DND-41 (cell line): ENCODE results near the gene G3BP1.

Source experiments
- ATAC-seq: fragments of 200-7000 bp; cut with Tn5 transposase; 3 replicates; pipeline ENCODE4 v1.9.1; 2021; ENCODE audit warnings: low read depth; ENCODE audit not compliant: insufficient read depth
- DNase-seq: peaks from one replicate; pipeline ENCODE4 v3.0.0-alpha.2; 2020
- H2AFZ ChIP-seq: 2 replicates; pipeline ENCODE4 v1.6.0; 2012; ENCODE audit warnings: low read depth, low read length
- H3K27ac ChIP-seq: 2 replicates; pipeline ENCODE4 v1.5.1; 2012; ENCODE audit warnings: low read length, inconsistent platforms
- H3K27me3 ChIP-seq: fragments of 200-600 bp; sonication (generic); 2 replicates; pipeline ENCODE4 v1.6.0; 2012; ENCODE audit warnings: low read length, mild to moderate bottlenecking, inconsistent platforms; ENCODE audit not compliant: insufficient read depth, poor library complexity
- H3K36me3 ChIP-seq: 2 replicates; pipeline ENCODE4 v1.5.1; 2012; ENCODE audit warnings: low read length, inconsistent platforms; ENCODE audit not compliant: insufficient read depth
- H3K4me1 ChIP-seq: 2 replicates; pipeline ENCODE4 v1.5.1; 2012; ENCODE audit warnings: mild to moderate bottlenecking, low read length; ENCODE audit not compliant: insufficient read depth
- H3K4me2 ChIP-seq: 2 replicates; pipeline ENCODE4 v1.6.0; 2012; ENCODE audit warnings: mild to moderate bottlenecking, moderate library complexity, low read length, inconsistent platforms; ENCODE audit not compliant: insufficient read depth
- H3K4me3 ChIP-seq, 2 experiments: fragments of 200-600 bp in 1 of 2; shearing (Covaris generic) in 1 of 2; 2 replicates each; pipeline ENCODE4 v1.5.1; 2012 to 2016; ENCODE audit warnings: inconsistent platforms in 2 of 2, low read length in 2 of 2, mild to moderate bottlenecking in 2 of 2, low read depth in 1 of 2, moderate library complexity in 1 of 2
- H3K79me2 ChIP-seq: 2 replicates; pipeline ENCODE4 v1.6.0; 2012; ENCODE audit warnings: low read length, inconsistent platforms; ENCODE audit not compliant: insufficient read depth
- H3K9ac ChIP-seq: 2 replicates; pipeline ENCODE4 v1.6.0; 2012; ENCODE audit warnings: low read depth, mild to moderate bottlenecking, inconsistent platforms, low read length, moderate library complexity
- H3K9me3 ChIP-seq: 2 replicates; pipeline ENCODE4 v1.5.1; 2012; ENCODE audit warnings: low read length, moderate library complexity, mild to moderate bottlenecking, inconsistent platforms; ENCODE audit not compliant: insufficient read depth, severe bottlenecking
- H4K20me1 ChIP-seq: 2 replicates; pipeline ENCODE4 v1.6.0; 2012; ENCODE audit warnings: low read length; ENCODE audit not compliant: insufficient read depth
- CTCF ChIP-seq: IDR thresholded peaks from 2 replicates; pipeline ENCODE4 v1.5.1; 2012; ENCODE audit warnings: borderline replicate concordance, low read length, moderate library complexity, mild to moderate bottlenecking; ENCODE audit not compliant: poor library complexity, severe bottlenecking; ENCODE audit errors: extremely low read depth
- EZH2 ChIP-seq: IDR thresholded peaks from 3 replicates; pipeline ENCODE4 v1.6.1; 2012; ENCODE audit warnings: borderline replicate concordance, low read depth, mild to moderate bottlenecking, moderate library complexity, low read length, inconsistent platforms; ENCODE audit not compliant: severe bottlenecking

The G3BP1 gene

GRCh38 chr5:151799407-151799806, 27.7 kb downstream of the G3BP1 start:
- peaks cover 59% of the 10 kb centered on the region for H4K20me1 ChIP-seq
- H3K9ac ChIP-seq: no peak overlapping the region
- no peak overlapping the region for H3K27ac ChIP-seq
- H2AFZ ChIP-seq: no peak overlapping the region
- DNase-seq (no peak), ATAC-seq (no peak)
- no peak overlapping the region for H3K4me2 ChIP-seq
- no peaks in the 10 kb centered on the region for H3K9me3 ChIP-seq
- H3K4me1 ChIP-seq: no peaks in the 10 kb centered on the region
- H3K27me3 ChIP-seq: no peaks in the 10 kb centered on the region
- no peak for TF ChIP-seq CTCF
- no peak for TF ChIP-seq EZH2
- H3K4me3 ChIP-seq: no peak overlapping the region
- peaks cover 71% of the 10 kb centered on the region for H3K79me2 ChIP-seq
- H3K36me3 ChIP-seq: peaks cover 96% of the 10 kb centered on the region

- H3K79me2 ChIP-seq: peaks cover 61% of the 10 kb centered on the region
- peaks cover 55% of the 10 kb centered on the region for H4K20me1 ChIP-seq
- no peaks in the 10 kb centered on the region for H3K4me1 ChIP-seq
- H3K36me3 ChIP-seq: peaks cover 95% of the 10 kb centered on the region
- H3K9me3 ChIP-seq: no peaks in the 10 kb centered on the region
- TF ChIP-seq CTCF (no peak), EZH2 (no peak)
- no peak overlapping the region for H3K9ac ChIP-seq
- H3K4me2 ChIP-seq: no peak overlapping the region
- no peak for DNase-seq
- ATAC-seq: no peak
- no peak overlapping the region for H3K27ac ChIP-seq
- no peaks in the 10 kb centered on the region for H3K27me3 ChIP-seq
- no peak overlapping the region for H3K4me3 ChIP-seq
- no peak overlapping the region for H2AFZ ChIP-seq
Observed at GRCh38 chr5:151800532-151800931, 28.8 kb downstream of the G3BP1 start.

GRCh38 chr5:151805414-151806223, 33.9 kb downstream of the G3BP1 start:
- H2AFZ ChIP-seq: no peak overlapping the region
- H3K4me3 ChIP-seq: no peak overlapping the region
- no peak overlapping the region for H3K27ac ChIP-seq
- H3K4me2 ChIP-seq: no peak overlapping the region
- no peak overlapping the region for H3K9ac ChIP-seq
- H3K36me3 ChIP-seq: peaks cover 92% of the 10 kb centered on the region
- TF ChIP-seq CTCF (no peak), EZH2 (no peak)
- ATAC-seq (no peak), DNase-seq (no peak)
- H3K27me3 ChIP-seq: no peaks in the 10 kb centered on the region
- no peaks in the 10 kb centered on the region for H3K4me1 ChIP-seq
- no peaks in the 10 kb centered on the region for H3K9me3 ChIP-seq
- H3K79me2 ChIP-seq: peaks cover 27% of the 10 kb centered on the region
- H4K20me1 ChIP-seq: peaks cover 26% of the 10 kb centered on the region; the same call in 1 of the 2 replicates
